T-cell (primary cell): ENCODE measurements around the gene SLIT3. TPM values are rescaled to one million over a fixed set of nuclear protein-coding genes. Genes with fewer than 3 reads are reported as not detected.

Experiments
- ATAC-seq, 4 experiments: fragments of 200-7000 bp in 3 of 4; fragments of 150-1000 bp in 1 of 4; cut with Tn5 transposase; replicated peaks in 1 of 4; 1 replicate in 3 of 4; 2 replicates in 1 of 4; pipeline ENCODE4 v1.10.0; 2021; ENCODE audit warnings: moderate library complexity in 3 of 4, mild to moderate bottlenecking in 2 of 4, moderate number of reproducible peaks in 1 of 4
- CTCF ChIA-PET, 2 donors: fragments of 300-600 bp; sonication (Branson Sonifier 250); formaldehyde crosslinking; loops; one replicate each; lab custom pipeline; 2022; ENCODE audit warnings: antibody characterized with exemption in 2 of 2; lab: Charles Lee
- POLR2A ChIA-PET, 2 donors: fragments of 300-600 bp; sonication (Branson Sonifier 250); formaldehyde crosslinking; loops; one replicate each; lab custom pipeline; 2022; ENCODE audit warnings: antibody characterized with exemption in 2 of 2; lab: Charles Lee
- DNase-seq, 35 experiments: peaks; one replicate each; pipeline versions ENCODE4 v3.0.0 to v3.0.0-alpha.2; 2013 to 2023
- H3K27ac ChIP-seq: one replicate; pipeline ENCODE4 v1.5.1; 2013; ENCODE audit warnings: low read length
- H3K27me3 ChIP-seq, 2 experiments: replicated peaks in 1 of 2; 1 replicate in 1 of 2; 2 replicates in 1 of 2; pipeline versions ENCODE4 v1.6.1 to v1.7.0; 2013; ENCODE audit warnings: low read length in 1 of 2, mixed read lengths in 1 of 2; ENCODE audit not compliant: control insufficient read depth in 2 of 2, insufficient read depth in 2 of 2; ENCODE audit errors: extremely low read depth in 1 of 2
- H3K36me3 ChIP-seq, 2 donors: 1 replicate in 1 of 2; 2 replicates in 1 of 2; pipeline versions ENCODE4 v1.6.1 to v1.7.0; 2013; ENCODE audit warnings: low read length in 1 of 2; ENCODE audit not compliant: control insufficient read depth in 2 of 2, insufficient read depth in 1 of 2; ENCODE audit errors: extremely low read depth in 1 of 2
- H3K4me1 ChIP-seq, 2 experiments: 1 replicate in 1 of 2; 2 replicates in 1 of 2; pipeline versions ENCODE4 v1.6.1 to v1.7.0; 2013; ENCODE audit warnings: low read length in 2 of 2, mixed read lengths in 1 of 2; ENCODE audit not compliant: insufficient read depth in 2 of 2, control insufficient read depth in 1 of 2; ENCODE audit errors: extremely low read depth in 1 of 2
- H3K4me3 ChIP-seq, 2 donors: 1 replicate in 1 of 2; 2 replicates in 1 of 2; pipeline versions ENCODE4 v1.5.1 to v1.7.0; 2013; ENCODE audit warnings: mild to moderate bottlenecking in 2 of 2, low read length in 1 of 2, moderate library complexity in 1 of 2; ENCODE audit not compliant: control insufficient read depth in 1 of 2; ENCODE audit errors: extremely low read depth in 1 of 2
- H3K9me3 ChIP-seq: 2 replicates; pipeline ENCODE4 v1.7.0; 2013
- H3K27ac Mint-ChIP-seq, 2 donors: one replicate each; pipeline ENCODE4 v1.8.0; 2020 to 2021; ENCODE audit warnings: mild to moderate bottlenecking in 2 of 2, mixed read lengths in 2 of 2
- H3K27me3 Mint-ChIP-seq, 2 donors: one replicate each; pipeline ENCODE4 v1.8.0; 2021 to 2022; ENCODE audit warnings: mixed read lengths in 2 of 2
- H3K36me3 Mint-ChIP-seq: one replicate; pipeline ENCODE4 v1.8.0; 2021; ENCODE audit warnings: mixed read lengths
- H3K4me1 Mint-ChIP-seq, 3 donors: one replicate each; pipeline ENCODE4 v1.8.0; 2020 to 2022; ENCODE audit warnings: mixed read lengths in 3 of 3, mild to moderate bottlenecking in 1 of 3
- H3K4me3 Mint-ChIP-seq, 3 donors: one replicate each; pipeline ENCODE4 v1.8.0; 2020 to 2022; ENCODE audit warnings: mild to moderate bottlenecking in 3 of 3, mixed read lengths in 3 of 3, moderate library complexity in 3 of 3
- H3K9me3 Mint-ChIP-seq, 3 donors: one replicate each; pipeline ENCODE4 v1.8.0; 2020 to 2022; ENCODE audit warnings: mixed read lengths in 3 of 3
- WGBS: methylation state at CpG from one replicate; pipeline ENCODE4 v1.1.5; 2013; ENCODE audit warnings: missing lambda C conversion rate; ENCODE audit not compliant: insufficient coverage; 5-methylcytosine and 5-hydroxymethylcytosine counted together
- total RNA-seq, 35 experiments: library from RNA in 6 of 35; stranded (reverse) in 6 of 35; fragments of 120-200 nt in 1 of 35; gene quantifications; one replicate each; pipeline versions ENCODE4 v1.2.1 to v1.2.4 and lab custom pipeline; 2013 to 2026

The SLIT3 gene
- total RNA-seq, 5 donors from 2014 or later (not counting 1 experiment from before 2014, with no cell fraction given): 0.13 to 0.32 (median 0.13) TPM; not detected in 2

- POLR2A ChIA-PET: no interaction called here
- WGBS: 50% methylated on average over 1 of the region's 6 CpGs
- Histone ChIP-seq H3K27ac (no peak overlapping the region), H3K27me3 (peaks cover 0 to 6% of the 10 kb centered on the region in 2 experiments), H3K36me3 (no peaks in the 10 kb centered on the region), H3K9me3 (no peaks in the 10 kb centered on the region), H3K4me3 (no peak overlapping the region), H3K4me1 (no peaks in the 10 kb centered on the region)
- no peaks in the 10 kb centered on the region for H3K4me1 Mint-ChIP-seq
- CTCF ChIA-PET: no interaction called here
- no peak overlapping the region for H3K27ac Mint-ChIP-seq
- H3K4me3 Mint-ChIP-seq: no peak overlapping the region
- no peaks in the 10 kb centered on the region for H3K36me3 Mint-ChIP-seq
- DNase-seq (no peak), ATAC-seq (no peak)
- no peaks in the 10 kb centered on the region for H3K9me3 Mint-ChIP-seq
- peaks cover 0 to 10% of the 10 kb centered on the region in 2 donors for H3K27me3 Mint-ChIP-seq
Observed at GRCh38 chr5:169119288-169120048, 181.5 kb downstream of the SLIT3 start.

DNA sequence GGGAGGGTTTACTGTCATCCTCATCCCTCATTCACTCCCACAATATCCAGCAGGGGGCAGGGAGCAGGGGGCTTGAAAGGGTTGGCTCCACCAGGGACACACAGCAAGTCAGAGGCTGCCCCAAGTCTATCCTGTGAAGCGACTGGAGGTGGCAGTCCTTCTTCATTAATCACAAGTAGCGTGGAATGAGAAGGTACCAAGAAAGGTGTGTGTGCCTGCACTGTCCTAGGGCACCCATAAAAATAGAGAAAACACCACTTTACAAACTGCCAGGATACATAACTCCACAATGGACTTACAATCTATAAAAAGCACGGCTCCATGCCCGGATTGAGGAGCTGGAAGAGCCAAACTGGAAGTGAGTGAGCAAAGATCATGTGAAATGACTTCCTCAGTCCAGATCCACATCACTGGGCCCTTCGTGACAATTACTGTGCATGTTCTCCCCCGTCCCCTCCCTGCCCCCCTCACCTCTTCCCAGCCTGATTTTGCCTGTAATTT is 183.9 kb downstream of the SLIT3 start:
- 51% methylated on average over 3 of the region's 6 CpGs for WGBS
- Mint-ChIP-seq H3K4me1 (no peaks in the 10 kb centered on the region), H3K9me3 (no peaks in the 10 kb centered on the region), H3K27me3 (peaks cover 2 to 19% of the 10 kb centered on the region in 2 donors), H3K4me3 (no peak overlapping the region), H3K36me3 (no peaks in the 10 kb centered on the region), H3K27ac (no peak overlapping the region)
- DNase-seq: no peak
- ChIA-PET POLR2A (no interaction called here), CTCF (no interaction called here)
- no peak for ATAC-seq
- Histone ChIP-seq H3K27ac (no peak overlapping the region), H3K9me3 (no peaks in the 10 kb centered on the region), H3K27me3 (peaks cover 0 to 10% of the 10 kb centered on the region in 2 experiments), H3K4me1 (no peaks in the 10 kb centered on the region), H3K4me3 (no peak overlapping the region), H3K36me3 (no peaks in the 10 kb centered on the region)

- no peak overlapping the region for H3K27ac Mint-ChIP-seq
- no peak overlapping the region for H3K4me3 Mint-ChIP-seq
- H3K27me3 Mint-ChIP-seq: peaks cover 2 to 19% of the 10 kb centered on the region in 2 donors
- no peaks in the 10 kb centered on the region for H3K36me3 Mint-ChIP-seq
- Histone ChIP-seq H3K36me3 (no peaks in the 10 kb centered on the region), H3K4me1 (no peaks in the 10 kb centered on the region), H3K27me3 (peaks cover 0 to 10% of the 10 kb centered on the region in 2 experiments), H3K4me3 (no peak overlapping the region), H3K27ac (no peak overlapping the region), H3K9me3 (no peaks in the 10 kb centered on the region)
- ChIA-PET POLR2A (no interaction called here), CTCF (no interaction called here)
- no peaks in the 10 kb centered on the region for H3K9me3 Mint-ChIP-seq
- DNase-seq: no peak
- no peaks in the 10 kb centered on the region for H3K4me1 Mint-ChIP-seq
- WGBS: 40% methylated on average over 1 of the region's 6 CpGs
- no peak for ATAC-seq
Observed at GRCh38 chr5:169115461-169116124, 185.3 kb downstream of the SLIT3 start.

DNA sequence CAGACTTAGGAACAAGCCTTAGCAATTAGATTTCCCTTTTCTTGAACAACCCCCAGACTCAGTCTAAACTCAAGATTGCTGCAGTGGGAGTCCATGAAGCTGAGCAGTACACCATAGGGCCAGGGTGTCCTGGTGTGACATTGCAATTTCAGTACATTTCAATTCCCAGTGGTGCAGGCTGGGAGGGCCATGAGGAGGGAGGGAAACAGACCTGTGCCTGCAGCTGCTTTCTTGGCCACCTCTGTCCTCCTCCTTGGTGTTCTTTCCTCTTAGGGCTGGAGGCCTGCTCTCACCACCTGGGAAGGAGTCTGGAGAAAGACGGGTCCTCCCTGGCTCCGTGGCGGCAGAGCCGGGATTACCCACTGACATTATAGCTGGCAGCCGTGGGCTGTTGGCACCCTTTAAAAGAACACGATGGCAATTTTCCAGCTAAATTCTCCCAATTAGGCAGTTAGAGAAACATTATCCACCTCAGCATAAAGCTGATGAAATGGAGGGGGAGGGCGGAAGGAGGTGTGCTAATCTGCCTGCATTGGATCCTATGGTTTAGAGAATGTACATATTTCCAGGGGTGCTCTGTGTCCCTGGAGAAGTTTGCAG is 186.4 kb downstream of the SLIT3 start:
- no peak for DNase-seq
- peaks cover 0 to 4% (median 0%) of the 10 kb centered on the region in 3 donors for H3K9me3 Mint-ChIP-seq
- Histone ChIP-seq H3K4me1 (no peaks in the 10 kb centered on the region), H3K27me3 (peaks cover 0 to 10% of the 10 kb centered on the region in 2 experiments), H3K27ac (no peak overlapping the region), H3K36me3 (no peaks in the 10 kb centered on the region), H3K4me3 (no peak overlapping the region), H3K9me3 (no peaks in the 10 kb centered on the region)
- no peak overlapping the region for H3K27ac Mint-ChIP-seq
- WGBS: 100% methylated on average over 1 of the region's 7 CpGs
- POLR2A ChIA-PET: no interaction called here
- H3K4me1 Mint-ChIP-seq: no peaks in the 10 kb centered on the region
- peaks cover 2 to 16% of the 10 kb centered on the region in 2 donors for H3K27me3 Mint-ChIP-seq
- ATAC-seq: no peak
- H3K36me3 Mint-ChIP-seq: no peaks in the 10 kb centered on the region
- CTCF ChIA-PET: no interaction called here
- H3K4me3 Mint-ChIP-seq: no peak overlapping the region

DNA sequence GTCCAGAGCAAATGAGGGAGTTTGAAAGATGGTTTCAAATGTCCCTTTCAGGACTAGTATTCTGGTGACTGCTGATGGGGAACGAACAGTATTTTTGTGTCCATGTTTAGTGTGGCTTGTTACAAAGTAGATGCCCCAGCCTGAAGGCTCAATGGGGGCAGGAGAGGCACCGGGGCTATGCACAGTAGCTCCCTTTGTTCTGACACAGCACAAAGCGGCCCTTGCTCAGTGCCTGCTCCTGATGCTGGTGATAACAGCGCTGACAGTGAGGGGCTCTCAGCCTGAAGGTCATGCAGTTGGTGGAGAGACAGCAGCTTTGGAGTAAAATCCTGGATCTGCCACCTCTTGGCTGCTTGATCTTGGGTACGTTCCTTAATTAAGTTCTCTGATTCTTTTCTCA is 188.9 kb downstream of the SLIT3 start:
- ChIA-PET CTCF (no interaction called here), POLR2A (no interaction called here)
- Histone ChIP-seq H3K36me3 (no peaks in the 10 kb centered on the region), H3K27ac (no peak overlapping the region), H3K4me3 (no peak overlapping the region), H3K4me1 (no peaks in the 10 kb centered on the region), H3K9me3 (no peaks in the 10 kb centered on the region), H3K27me3 (peaks cover 0 to 10% of the 10 kb centered on the region in 2 experiments)
- no peak for ATAC-seq
- H3K27ac Mint-ChIP-seq: no peak overlapping the region
- H3K27me3 Mint-ChIP-seq: peaks cover 2 to 17% of the 10 kb centered on the region in 2 donors
- DNase-seq: no peak
- H3K4me1 Mint-ChIP-seq: no peaks in the 10 kb centered on the region
- no peak overlapping the region for H3K4me3 Mint-ChIP-seq
- 58% methylated on average over 3 of the region's 5 CpGs for WGBS
- no peaks in the 10 kb centered on the region for H3K36me3 Mint-ChIP-seq
- peaks cover 0 to 5% (median 0%) of the 10 kb centered on the region in 3 donors for H3K9me3 Mint-ChIP-seq

DNA sequence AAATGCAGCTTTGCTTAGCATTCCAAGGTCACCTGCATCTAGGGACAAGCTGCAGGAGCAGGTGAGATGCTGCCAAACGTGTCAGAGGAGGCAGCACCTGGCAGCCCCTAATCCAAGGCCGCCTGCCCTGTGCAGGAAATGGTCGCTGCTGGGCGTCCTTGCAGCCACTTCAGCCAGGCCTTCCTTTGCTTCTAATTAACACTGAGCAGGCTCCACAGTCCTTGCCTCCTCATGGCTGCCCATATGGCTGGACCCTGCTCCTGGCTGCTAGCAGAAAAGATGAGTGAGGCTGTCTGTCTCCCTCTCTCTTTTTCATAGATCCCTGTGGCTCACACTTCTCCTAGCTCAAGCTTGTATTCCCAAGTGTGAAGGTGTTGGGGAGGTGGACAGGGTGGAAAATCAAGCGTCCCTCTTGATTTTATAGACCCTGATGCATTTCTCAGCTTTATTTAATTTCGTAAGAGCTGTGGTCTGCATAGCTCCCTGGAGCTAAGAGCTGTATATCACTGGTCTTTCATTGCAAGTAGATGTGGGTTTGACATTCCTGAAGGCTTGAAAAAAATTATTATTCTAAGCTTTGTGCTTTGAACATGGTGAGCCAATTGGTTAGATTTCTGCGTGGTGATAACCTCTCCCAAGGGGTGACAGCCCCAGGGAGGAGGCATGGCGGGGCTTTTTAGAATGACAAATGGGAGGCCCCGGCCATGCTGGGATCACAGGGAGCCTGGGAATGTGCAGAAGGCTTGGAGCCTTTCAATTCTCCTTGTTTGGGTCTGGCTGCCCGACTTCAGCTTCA is 193.8 kb downstream of the SLIT3 start:
- Mint-ChIP-seq H3K4me3 (no peak overlapping the region), H3K27me3 (peaks cover 0 to 4% of the 10 kb centered on the region in 2 donors), H3K36me3 (no peaks in the 10 kb centered on the region), H3K4me1 (no peaks in the 10 kb centered on the region), H3K27ac (no peak overlapping the region), H3K9me3 (peaks cover 0 to 5% (median 3%) of the 10 kb centered on the region in 3 donors)
- DNase-seq: no peak
- 62% methylated on average over 7 of the region's 10 CpGs for WGBS
- no peak overlapping the region for H3K27ac ChIP-seq
- no peak for ATAC-seq
- ChIA-PET POLR2A (no interaction called here), CTCF (no interaction called here)
- H3K4me3 ChIP-seq: no peak overlapping the region
- no peaks in the 10 kb centered on the region for H3K4me1 ChIP-seq
- no peaks in the 10 kb centered on the region for H3K36me3 ChIP-seq
- no peaks in the 10 kb centered on the region for H3K9me3 ChIP-seq
- H3K27me3 ChIP-seq: peaks cover 0 to 3% of the 10 kb centered on the region in 2 experiments
